Hematopoietic multipotent progenitor cell (in vitro differentiated cells): Measurements from ENCODE around the gene LPCAT1. TPM values are rescaled to one million over a fixed set of nuclear protein-coding genes. Genes with fewer than 3 reads are reported as not detected.
"Not testable (repeated sequence)": the region's sequence is repeated elsewhere in the genome, so short reads cannot be mapped to it uniquely, and the experiment has no call there.

Experiments used
- DNase-seq, 3 donors: peaks; one replicate each; pipeline ENCODE4 v3.0.0-alpha.2; 2011 to 2015; ENCODE audit warnings: low read depth in 2 of 3, low spot score in 2 of 3
- total RNA-seq: library from RNA; depleted of rRNA; stranded (reverse); fragments of >200 nt; gene quantifications from one replicate; pipeline ENCODE4 v1.2.3, GENCODE V29; 2012

Gene LPCAT1
- total RNA-seq, 1 donor = 27.5 TPM

GRCh38 chr5:1524799-1525623, 1.3 kb upstream of the LPCAT1 start:
- DNase-seq = no peak

DNA sequence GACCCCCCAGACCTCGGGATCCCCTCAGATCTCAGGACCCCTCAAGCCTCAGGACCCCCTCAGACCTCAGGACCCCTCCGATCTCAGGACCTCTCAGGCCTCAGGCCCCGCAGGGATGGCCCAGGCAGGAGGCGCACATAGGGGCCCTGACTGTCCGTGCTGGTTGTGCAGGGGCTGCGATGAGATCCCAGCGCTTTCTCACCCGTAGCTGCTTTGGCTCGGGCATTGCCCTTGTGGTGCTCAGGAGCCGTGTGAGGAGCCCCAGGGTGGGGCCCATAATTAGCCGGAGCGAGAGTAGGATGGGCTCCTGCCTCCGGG, 680 bp upstream of the LPCAT1 start:
- DNase-seq = no peak

DNA sequence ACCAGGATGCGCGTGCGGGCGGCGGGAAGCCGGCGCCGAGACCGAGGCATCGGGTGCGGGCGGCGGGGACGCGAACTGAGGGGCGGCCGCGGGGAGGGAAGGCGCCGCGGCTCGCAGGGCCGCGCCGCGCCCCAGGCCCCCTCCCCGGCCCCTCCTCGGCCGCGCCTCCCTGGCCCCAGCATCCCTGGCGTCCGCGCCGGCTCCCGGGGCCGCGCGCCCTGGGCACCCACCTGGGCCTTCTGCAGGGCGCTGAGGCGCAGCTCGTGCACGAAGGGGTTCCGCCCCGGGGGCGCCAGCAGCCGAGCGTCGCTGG, 324 bp downstream of the LPCAT1 start:
- no peak for DNase-seq

DNA sequence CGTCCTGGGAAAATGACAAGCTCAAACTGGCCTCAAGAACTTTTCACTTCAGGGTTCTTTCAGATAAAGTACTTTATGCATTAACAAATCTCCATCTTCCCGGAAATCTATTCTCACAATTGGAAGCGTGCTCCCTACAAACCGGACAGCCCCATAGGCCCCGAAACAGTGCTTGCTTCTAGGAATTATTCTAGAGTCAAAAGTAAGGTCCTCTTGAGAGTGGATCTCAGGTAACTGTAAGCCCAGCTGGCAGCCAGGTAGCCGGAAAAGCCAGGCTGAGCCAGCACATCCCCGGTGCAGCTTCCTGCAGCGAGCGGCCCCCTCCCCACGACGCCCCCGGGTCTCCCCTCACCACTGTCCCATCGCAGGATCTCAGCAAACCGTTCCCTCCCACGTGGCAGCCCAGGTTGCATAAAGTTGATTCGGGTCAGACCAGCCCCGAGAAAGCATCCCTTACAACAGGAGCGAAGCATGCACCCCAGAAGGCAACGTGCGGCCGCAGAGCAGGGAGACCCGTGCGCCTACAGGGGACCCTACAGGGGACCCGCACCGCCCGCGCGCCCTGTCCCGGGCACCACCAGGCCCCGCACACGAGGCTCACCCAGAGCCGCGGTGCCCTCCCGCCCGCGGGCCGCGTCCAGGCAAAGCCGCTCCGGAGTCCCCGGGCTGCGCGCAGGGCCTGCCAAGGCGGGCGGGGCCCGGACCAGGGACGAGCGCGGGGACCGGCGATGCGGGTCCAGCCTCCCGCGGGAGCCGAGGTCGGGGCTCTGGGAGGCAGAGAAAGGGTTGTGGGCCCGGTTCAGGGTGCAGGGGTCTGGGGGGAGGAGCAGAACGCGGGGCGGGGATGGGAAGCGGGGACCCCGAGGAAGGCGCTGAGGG, 920 bp downstream of the LPCAT1 start:
- DNase-seq = no peak

DNA sequence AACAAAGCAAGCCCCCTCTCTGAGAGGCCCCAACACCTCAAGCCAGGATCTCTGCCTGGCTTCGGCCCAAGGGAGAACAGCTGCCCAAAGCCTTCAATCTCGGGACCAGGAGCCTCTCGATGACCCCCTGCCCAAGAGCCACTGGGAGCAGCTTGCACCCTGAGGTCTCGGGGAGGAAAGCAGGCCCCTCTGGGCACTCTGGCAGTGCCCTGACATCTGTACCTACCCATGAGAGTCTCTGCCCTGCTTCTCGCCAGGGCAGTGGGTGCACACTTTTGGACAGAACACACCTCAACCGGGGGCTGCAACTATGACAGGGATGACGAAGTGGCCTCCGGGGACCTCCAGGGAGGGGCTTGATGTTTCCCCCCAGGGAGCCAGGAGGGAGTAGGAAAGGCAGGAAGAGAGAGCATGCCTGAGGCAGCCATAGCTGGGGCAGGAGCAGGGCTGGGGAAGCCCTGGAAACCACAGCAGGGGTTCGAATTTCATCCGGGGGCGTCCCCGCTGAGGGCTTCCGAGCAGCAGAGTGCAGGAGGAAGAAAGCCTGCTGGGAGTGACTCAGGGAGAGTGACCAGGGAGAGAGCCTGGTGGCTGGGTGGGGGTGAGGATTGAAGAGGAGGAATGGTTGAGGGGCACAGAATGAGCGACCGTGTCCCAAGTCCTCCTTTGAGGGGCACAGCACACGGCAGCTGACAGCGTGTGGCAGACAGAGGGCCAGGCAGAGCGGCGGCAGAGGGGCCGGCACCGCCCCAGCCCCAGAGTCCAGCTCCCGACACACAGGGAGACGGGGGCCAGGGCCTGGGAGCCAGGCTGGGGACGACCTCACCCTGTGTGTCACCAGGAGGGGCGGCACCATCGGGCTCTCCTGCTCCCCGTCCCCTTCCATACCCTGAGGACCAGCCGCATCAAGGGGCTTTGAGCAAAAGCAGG, 1.8 kb downstream of the LPCAT1 start:
- no peak for DNase-seq

- no peak for DNase-seq
Measured at GRCh38 chr5:1520791-1521453, 2.8 kb downstream of the LPCAT1 start.

DNA sequence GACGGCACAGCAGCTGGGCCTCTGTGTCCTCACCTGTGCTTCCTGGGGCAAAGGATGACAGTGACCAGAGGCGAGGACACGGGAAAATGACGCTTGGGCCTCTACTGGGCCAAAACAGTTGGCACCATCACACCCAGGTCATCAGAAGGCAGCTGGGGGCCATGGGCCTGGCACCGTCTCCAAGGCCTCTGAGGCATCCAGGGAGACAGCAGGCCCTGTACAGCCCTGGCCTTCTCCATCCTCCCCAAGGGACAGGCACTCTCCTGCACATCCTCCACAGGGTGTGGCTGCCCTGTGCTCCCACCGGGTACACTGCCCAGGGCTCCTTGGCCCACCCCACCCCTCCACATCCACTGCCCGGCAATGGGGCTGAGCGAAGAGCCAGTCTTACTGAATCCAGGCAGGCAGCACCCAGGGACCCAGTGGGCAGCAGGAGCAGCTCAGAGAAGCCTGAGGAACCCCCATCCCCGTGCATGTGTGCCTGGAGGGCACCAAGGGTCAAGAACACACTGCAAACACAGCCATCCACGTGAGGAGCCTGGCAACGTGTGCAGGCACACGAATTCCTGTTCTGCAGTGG, 4.0 kb downstream of the LPCAT1 start:
- no peak for DNase-seq

DNA sequence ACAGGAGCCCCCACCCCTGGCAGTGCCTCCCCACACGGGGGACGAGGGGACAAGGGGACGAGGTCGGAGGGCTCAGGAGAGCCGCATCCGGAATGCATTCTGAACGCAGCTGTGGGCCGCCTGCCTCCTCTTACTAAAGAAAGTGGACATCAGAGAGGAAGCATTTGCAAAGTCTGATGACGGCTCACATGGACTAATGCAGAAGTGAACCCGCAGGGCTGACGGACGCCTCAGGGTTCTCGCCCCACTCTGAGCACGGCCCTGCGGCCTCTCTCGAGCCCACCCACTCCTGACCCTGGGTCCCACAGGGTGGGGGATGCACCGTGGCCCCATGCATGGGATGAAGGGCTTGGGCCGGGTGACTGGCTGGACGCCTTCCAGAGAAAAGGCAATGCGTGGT, 5.9 kb downstream of the LPCAT1 start:
- DNase-seq = no peak

DNA sequence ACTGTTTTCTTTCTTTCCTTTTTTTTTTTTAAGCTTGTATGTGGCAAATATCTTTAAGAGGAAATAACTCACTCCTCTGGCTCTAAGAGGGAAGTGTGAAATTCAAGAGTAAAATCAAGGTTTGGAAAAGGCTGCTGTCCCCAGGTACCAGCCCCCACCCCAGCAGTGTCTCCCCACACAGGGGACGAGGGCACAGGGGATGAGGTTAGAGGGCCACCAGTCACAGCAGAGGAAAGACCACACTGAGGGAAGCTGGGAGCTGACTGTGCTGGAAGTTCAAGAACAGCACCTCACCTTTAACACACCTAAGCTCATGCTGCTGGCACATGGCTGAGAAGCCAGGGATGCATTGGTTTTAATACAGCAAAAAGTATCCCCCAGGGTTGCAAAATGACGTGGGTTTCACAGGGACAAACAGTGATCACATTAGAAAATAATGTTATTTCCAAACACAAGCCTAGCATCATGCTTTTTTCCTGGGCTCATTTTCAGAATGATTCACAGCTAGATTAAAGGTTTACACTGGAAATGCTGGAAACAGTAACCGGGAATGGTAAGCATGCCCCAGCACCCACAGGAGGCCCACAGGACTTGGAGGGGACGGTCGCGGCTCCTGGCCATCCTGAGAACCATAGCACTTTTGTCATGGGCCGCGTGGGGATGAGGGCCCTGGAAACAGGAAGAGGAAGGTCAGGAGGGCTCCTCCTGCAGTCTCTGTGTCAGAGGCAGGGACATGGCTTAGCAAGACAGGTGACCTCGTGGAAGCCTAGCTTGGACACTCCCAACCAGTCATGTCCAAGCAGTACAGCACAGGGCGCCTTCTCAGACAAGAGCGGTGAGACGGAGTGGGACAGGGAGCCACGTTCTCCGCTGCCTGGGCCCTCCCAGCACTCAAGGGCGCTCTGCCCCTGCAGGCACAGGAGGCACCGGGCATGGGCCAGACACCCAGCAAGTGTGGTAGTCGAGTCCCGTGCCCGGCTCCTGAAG, 6.9 kb downstream of the LPCAT1 start:
- DNase-seq = no peak

DNA sequence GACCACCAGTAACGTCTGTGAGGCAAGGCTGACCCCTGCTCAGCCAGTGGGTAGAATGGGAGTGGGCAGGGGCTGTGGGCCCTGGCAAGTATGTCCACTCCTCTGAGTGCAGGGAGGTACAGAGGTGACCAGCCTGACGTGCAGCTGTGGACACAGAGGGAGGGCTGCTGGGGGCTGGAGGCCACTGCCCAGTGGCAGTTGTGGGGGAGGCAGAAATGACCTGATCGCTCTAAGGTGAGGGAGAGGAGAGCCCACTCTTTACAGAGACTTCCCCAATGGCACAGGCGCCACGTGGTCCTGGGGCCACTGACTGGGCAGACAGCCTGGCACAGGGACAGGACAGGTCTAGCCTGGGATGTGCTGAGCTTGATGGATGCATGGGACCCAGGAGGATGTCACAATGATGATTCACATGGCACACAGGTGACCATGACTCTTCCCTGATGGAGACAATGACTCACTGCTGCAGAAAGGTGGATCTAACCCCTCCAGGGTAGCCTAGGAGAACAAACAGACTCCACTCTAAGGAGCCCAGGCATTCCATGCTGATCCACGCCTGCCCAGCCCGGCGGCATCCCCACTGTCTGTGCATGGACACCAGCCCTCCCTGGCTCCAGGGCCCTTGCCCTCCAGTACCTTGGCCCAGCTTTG, 7.7 kb downstream of the LPCAT1 start:
- DNase-seq = no peak

GRCh38 chr5:1515311-1515920, 8.3 kb downstream of the LPCAT1 start:
- no peak for DNase-seq

- not testable (repeated sequence) for DNase-seq
Measured at GRCh38 chr5:1514819-1515310, 8.9 kb downstream of the LPCAT1 start.

DNA sequence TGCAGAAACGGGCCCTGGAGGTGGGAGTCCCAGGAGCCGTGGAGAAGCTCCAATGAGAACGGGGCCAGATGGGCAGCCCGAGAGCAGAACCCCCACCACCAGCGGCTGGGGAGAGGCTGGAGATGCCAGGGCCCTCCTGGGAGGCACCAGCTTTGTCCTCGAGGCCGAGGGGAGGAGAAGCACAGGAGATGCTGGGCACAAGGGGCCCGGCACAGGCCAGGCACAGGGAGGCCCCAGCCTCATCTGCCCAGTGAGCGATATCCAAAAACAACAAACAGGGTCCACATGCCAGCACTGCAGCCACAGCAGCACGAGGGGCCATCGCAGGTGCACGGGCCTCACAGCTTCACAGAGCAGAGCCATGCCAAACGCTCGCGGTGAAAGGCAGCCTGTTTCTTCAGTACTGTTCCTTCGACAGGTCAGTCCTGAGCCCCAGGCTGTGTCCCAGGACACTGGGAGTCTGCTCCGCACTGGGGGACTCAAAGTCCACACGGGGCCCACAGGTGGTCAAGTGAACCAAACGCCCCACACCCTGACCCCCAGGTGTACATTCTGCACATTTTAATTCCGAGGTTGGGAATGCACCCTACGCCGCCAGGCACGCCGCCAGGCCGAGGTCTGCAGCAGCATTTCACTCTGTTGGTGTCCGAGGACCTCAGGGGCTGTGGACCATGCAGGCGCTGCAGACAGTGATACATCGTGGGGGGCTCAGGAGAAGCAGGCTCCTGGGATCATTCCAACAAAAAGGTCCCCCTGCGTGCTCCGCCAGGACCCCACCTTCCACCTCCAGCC, 9.5 kb downstream of the LPCAT1 start:
- DNase-seq = no peak

DNA sequence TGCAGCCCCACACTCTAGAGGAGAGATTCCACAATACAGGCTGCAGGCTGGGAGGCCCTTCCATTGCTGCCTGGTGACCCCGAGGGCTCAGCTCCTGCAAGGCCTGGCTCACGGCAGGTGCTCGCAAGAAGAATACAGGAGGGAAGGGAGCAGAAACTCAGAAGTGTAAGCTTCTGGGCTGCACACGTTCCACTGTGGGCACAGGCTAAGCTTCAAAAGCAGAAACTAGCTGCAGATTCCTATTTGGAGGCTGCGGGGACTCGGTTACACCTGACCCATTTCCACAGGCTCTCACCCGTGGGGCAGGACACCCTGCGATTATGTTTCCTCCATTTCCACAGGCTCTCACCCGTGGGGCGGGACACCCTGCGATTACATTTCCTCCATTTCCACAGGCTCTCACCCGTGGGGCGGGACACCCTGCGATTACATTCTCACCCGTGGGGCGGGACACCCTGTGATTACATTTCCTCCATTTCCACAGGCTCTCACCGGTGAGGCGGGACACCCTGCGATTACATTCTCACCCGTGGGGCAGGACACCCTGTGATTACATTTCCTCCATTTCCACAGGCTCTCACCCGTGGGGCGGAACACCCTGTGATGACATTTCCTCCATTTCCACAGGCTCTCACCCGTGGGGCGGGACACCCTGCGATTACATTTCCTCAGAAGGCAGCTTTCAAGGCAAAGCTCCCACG, 10.3 kb downstream of the LPCAT1 start:
- no peak for DNase-seq

- DNase-seq = no peak
Measured at GRCh38 chr5:1512541-1513291, 11.0 kb downstream of the LPCAT1 start.
